Activated CD4-positive, CD25-positive, alpha-beta regulatory T cell treated with anti-CD3 and anti-CD28 coated beads, Interleukin-2, amount 50 U/mL, for 24 hours (primary cell): ENCODE measurements around the gene UBE2E2.
"Not testable (repeated sequence)": the region's sequence is repeated elsewhere in the genome, so short reads cannot be mapped to it uniquely, and the experiment has no call there.

ENCODE experiments used
- ATAC-seq, 2 donors: fragments of 150-1000 bp; cut with Tn5 transposase; one replicate each; pipeline ENCODE4 v1.10.0; 2021; ENCODE audit warnings: mild to moderate bottlenecking in 1 of 2, moderate library complexity in 1 of 2

UBE2E2 gene

DNA sequence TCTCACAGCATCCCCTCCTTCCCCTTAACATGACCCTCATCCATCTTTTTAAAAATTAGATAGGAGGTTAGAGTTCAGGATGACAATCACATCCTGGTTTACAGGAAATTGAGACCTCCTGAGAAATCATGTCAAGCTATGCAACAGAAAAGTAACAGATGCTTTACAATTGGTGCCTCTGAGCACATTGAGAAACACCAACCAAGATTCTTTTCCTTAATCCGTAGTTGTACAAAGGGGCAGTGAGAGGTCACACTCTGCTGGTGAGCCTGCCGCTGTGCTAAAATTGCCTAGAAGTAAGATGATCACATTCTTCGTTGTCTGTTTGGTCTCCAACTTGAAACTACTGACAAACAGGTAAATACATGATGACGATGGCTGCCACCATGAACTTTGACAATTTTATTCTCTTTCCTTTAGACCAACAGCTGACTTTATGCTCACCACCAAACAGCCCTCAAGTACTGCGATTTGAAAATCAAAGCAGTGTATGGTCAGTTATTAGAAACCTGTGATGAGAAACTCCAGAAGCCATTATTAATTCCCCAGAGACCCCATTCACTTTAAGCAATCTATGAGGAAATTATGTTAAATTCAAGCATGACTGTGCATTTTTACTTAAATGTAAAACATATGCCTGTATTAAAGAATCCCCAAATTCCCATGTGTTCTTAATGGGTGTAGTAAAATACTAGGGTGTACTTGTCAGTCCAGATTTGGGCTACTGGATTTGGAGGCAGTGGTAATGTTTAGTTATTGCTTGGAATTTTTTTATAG is 392.0 kb downstream of the UBE2E2 start:
- no peak for ATAC-seq

DNA sequence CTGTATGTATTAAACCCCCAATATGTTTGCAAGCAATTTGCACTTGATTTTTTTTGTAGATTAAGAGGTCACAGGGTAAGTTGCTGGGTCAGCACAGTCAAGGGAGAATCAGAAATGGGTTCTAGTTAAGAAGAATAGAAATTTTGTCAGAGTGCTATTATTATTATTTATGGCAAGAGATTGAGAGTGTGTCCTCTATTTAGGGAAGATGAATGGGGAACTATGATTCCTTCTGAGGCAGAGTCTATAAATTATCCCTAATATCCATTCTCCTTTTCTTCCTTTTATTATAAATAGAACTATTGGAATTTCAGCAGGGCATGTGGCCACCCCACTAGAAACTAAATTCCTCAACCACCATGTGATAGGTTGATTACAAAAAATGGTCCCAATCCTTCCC is 392.7 kb downstream of the UBE2E2 start:
- no peak for ATAC-seq

DNA sequence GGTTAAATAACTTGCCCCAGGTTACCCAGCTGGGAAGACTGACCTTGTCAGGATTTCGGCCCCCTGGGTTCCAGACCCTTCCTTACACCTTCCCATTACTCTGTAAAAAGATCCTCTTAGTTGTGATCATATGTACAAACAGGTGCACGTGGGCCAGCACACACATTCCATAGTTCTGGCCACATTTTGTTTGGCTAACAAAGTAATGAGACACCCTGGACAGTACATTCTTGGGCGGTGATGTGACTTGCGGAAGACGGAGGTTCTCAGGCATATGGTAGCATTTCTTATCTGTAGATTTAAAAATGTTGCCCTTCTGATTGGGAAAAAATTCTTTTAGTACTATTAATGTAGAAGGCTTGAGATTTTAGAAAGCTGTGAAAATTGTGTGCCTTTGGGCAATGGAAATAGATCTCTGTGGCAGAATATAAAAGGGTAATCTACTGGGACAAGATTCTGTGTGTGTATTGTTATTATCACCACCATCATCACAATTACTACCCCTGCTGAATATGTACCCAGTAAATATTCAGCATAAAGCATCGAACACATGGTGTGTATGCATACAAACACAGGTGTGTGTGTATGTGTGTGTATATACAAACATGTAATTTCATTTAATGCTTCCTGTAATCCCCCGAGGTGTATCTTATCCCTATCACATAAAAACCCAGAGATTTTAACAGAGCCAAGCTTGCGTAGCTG is 397.2 kb downstream of the UBE2E2 start:
- no peak for ATAC-seq

DNA sequence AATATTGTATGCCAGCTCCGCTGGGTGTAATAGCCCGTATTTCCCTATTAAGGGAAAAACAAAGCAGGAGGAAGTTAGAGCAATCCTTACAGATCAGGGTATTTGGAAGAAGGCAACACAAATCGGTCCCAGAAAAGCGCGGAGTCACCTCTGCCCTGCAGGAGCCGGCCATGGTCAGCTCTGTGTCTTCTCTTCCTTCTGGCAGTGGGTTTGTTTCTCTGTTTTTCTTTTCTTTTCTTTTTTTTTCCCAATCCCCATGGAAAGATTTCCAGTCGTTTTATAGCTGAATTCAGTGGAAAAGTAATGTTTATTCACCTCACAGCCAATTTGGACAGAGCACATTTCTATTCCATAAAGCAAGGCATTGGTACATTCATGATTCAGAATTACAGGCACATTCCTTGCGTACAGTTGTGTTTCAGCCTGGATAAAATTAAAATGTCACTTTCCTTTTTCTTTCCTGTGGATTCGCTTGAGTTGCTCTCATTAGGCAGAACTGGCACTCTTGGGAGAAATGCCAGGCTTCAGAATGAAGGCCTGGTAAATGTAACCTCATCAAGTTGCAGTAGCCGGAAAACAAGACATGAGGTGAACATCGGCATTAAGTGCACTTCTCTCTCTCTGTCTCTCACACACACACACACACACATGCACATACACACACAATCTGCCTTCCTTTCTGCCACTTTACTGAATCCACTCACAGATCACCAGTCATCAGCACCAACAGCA is 398.1 kb downstream of the UBE2E2 start:
- ATAC-seq: no peak

DNA sequence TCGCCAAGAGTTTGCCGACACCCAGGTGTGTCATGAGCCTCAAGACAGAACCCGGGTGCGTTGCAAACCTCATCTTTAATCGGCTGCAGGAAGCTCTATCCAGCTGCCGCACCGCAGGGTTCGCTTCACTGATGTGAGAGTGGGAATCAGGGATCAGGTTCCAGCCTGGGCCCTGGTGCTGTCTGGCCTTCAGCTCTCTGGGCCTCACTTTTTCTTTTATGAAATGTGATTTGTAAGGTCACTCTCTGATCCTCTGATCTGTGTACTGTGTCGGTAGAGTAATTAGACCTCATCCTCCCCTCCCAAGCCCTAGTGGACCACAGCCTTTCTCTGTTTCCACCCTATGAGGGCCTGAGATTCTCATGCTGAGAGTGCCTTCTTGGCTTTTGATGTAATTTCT is 399.8 kb downstream of the UBE2E2 start:
- no peak for ATAC-seq

DNA sequence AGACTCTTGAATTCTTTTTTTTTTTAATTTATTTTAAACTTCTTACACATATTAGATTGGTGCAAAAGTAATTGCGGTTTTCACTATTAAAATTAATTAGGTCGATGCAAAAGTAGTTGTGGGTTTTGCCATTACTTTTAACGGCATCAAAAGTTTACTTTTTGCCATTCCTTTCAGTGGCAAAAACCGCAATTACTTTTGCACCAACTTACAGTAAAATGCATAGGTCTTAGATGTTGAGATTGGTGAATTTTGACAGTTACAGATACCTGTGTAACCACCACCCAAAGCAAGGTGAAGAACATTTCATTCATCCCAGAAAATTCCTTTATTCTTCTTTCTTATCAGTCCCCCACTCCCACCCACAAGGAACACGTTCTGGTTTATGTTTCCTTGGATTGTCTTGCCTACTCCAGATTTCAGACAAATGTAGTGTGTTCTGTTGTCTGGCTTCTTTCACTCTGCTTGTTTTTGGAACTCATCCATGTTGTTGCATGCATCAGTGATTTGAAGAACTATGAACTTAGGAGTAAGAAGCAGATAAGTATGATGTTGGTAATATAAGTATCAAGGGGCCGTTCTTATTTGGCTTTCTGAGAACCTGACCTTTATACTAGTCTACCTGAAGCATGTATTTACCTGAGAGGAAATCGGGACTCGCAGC is 404.2 kb downstream of the UBE2E2 start:
- ATAC-seq: no peak

DNA sequence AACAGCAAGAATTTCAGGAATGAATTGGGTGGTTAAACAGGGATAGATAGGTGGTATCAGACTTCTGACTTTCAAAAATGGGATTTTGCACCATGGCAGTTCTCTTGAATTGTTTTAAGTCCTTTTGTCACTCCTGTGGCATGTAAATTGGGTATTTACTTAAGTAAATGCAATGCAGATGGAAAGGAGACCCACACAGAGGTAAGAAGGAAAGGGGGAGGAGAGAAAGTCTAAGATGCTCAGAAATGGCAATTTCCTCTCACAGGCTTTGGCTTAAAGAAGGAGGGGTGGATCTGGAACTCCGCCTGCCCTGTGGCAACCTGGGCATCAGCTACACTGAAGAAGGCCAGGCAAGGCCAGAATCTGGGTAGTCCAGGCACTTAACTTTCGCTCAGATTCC is 405.5 kb downstream of the UBE2E2 start:
- ATAC-seq: no peak

DNA sequence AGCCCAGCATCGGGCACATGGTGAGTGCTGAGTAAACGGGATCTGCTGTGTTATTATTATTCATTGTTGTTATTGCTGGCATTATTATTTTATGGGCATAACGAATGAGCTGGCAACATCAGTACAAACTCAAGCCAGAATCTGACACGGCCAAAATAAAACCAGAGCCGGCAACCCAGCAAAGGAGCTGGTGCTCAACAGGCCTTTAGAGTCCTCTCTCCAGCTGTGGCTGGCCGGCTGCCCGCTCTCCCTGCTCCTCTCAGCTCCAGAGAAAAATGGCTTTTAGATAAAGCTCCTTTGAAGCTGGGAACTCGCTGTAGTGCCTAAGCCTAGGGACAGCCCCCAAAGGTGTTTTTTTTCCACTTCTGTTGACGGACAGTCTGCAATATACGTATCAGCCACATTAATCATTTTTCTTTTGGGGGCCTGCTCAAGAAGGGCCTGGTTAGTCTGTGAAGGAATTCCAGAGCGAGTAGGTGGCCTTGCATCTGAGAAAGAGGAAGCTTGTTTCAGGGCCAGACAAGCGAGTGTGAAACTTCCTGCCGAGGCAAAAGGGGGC is 408.7 kb downstream of the UBE2E2 start:
- ATAC-seq: no peak

DNA sequence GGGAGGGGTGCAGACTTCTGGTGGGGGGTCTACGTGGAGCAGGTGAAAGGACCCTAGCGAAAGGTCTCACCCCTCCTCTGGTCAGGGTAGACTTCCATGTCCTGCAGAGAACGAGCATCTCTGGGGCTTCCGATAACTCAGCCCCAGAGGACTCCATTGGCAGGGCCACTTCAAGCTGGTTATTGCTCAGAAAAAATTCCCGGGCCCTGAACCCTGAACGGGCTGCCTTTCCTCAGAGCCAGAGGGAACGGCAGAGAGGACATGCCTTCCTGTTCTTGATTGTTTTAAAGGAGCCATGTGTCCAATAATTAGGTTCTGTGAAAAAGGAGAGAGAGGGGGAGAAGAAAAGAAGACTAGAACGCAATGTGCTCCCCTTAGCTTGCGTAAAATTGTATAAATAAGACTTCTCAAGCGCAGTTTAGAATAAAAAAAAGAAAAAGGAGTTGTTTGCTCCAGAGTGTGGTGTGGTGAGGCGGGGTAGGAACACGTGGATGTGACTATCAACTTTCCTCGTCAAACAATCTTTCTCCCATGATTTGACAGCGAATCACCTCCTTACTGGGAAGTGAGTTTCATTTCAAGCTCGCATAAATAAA is 409.3 kb downstream of the UBE2E2 start:
- no peak for ATAC-seq

DNA sequence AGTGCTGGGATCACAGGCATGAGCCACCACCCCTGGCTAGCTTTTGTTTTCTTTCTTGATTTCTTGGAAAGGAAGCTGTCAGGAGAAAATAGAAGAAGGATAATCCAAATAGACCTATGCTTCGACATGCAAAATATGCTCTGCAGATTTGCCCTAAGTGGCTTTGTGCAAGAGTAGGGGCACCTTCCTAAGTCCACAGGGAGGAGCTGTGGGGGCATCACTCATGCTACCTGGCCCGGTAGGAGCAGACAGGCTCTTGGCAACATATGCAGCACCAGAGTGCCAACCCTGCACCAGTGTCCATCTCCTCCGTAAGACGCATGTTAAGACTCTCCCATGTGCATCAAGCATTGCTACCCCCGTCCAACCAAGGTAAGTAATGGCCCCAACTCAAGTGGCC is 411.9 kb downstream of the UBE2E2 start:
- ATAC-seq: no peak

DNA sequence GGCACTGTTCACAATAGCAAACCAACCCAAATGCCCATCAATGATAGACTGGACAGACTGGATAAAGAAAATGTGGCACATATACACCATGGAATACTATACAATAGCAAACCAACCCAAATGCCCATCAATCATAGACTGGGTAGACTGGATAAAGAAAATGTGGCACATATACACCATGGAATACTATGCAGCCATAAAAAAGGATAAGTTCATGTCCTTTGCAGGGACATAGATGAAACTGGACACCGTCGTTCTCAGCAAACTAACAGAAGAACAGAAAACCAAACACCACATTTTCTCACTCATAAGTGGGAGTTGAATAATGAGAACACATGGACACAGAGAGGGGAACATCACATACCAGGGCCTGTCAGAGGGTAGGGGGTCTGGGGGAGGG is 415.3 kb downstream of the UBE2E2 start:
- not testable (repeated sequence) for ATAC-seq

DNA sequence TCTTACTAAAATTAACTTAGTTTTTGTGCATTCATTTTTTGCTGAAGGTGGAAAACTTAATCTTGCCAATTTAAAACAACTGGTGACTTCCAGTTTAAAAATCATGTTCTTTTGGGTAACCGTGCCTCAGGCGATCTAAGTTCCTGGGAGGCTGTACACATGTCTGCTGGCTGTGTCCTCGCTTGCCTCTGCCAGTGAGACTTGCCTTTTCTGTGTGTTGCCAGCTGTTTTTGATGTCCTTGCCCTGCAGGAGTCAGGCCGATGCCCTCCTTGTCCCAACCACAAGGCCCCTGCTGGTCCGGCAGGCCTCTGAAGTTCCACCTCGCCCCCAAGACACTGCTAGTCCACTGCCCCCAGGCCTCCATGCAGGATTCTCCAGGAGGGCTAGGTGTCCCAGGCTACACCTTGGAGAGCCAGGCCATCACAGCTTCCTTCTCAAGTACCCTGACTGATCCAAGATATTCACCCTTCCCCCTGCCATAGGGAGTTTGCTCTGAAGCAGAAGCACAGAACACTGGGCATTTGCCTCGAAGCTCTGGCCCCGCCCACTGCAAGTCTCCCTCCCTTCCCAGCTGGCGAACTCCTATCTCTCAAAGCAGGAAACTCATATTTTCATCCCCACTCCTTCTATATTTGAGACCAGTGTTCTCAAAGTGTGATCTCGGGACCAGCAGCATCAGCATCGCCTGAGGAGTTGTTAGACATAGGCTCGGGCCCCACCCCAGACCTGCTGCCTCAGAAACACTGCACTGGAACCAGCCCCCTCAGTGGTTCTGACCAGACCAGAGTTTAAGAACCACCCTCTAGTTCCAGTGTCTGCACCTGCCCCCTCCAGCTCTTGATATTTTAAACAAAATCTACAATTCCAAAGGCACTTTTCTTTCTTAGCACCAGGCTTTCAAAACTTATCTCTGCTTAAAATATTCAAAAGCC is 416.8 kb downstream of the UBE2E2 start:
- no peak for ATAC-seq

DNA sequence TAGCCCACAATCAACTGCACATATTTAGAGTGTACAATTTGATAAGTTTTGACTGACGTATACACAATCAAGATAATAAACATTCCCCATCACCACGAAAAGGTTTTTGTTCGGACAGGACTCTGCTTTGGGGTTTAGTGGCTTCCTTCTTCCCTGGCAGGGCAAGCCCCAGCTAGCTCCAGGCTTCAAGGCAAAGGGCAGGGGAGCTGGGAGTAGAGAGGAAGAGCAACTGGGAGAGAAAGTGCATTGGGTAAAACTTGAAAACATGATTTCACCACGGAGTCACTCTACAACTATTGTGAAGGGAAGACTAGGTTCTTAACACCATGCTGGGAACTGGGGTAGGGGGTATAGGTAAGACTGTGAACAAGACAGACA is 417.5 kb downstream of the UBE2E2 start:
- ATAC-seq: no peak

DNA sequence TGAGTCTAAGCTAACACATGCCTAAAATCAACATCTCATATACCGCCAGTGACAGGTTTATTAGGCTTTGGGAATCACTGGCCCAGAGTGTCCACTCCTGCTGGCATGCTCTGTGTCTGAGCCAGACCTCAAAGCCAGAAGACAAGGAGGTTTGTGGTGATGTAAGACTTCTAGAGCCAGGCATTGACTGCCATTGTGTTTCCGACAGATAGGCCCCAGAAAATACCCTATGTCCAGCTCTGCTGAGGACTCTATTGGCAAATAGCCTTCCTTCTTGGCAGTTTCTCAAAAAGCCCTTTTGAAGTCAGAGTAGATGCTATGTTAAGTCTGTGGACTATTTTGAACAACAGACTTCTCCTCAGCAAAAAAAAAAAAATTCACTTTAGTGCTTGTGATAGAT is 420.7 kb downstream of the UBE2E2 start:
- ATAC-seq: no peak

DNA sequence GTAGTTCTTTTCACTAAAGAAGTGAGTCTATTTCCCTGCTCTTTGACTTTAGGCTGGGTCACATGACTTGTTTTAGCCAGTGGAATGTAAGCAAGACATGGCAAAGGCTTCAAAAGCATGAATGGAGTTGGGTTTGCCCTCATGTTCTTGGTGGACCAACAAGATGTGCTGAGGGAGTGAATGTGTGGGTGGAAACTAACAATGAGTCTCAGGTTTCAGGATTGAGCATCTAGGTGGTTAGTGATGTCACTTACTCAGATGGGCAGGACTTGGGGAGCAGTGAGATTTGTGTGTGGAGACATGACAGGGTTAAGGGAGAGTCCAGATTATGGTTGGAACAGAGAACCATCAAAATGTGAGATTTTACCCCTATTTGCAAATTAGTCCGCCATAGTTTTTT is 421.2 kb downstream of the UBE2E2 start:
- no peak for ATAC-seq

DNA sequence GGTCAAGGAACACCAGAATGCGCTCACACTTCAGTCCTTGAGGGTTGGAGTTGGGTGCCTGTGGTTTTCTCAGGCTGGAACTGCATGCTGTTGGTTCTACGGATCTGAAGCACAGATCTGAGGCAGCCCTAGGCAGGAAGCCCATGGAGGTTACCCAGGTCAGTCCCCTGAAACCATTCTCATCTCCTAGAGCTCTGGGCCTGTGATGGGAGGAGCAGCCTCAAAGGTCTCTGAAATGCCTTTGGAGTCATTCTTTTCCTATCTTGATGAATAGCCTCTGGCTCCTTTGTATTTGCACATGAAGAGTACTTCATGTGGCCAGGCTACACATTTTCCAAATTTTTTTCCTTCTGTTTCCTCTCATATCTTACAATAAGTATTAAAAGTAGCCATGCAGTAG is 423.3 kb downstream of the UBE2E2 start:
- ATAC-seq: no peak

DNA sequence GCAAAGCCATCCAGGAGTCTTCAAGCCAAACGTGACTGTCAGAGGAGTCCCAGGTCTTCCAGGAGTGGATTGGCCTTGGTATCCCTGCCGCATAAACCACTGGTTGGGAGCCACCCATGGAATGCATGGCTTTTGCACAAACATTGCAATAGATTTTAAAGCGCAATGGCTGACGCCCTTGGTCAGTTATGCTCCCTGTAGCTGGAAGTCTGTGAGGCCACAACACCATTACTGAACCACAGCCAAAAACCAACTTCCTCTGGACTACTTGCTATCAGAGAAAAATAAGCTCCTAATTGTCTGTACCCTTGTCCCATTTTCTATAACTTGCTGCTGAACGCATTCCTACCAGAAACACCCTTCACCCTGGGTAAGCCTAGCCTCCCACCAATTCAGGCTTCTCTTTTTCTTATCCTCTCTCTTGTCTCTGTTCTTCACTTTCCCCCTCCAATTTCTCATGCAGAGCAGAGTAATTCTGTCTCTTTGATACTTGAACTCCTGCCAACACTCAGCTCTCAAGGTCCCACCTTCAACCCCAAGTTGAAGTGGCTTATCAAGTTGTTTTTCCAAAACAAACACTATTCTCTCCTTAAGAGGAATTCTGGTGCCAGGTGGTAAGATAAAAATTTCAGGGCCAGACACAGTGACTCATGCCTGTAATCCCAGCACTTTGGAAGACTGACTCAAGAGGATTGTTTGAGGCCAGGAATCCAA is 426.2 kb downstream of the UBE2E2 start:
- ATAC-seq: no peak

DNA sequence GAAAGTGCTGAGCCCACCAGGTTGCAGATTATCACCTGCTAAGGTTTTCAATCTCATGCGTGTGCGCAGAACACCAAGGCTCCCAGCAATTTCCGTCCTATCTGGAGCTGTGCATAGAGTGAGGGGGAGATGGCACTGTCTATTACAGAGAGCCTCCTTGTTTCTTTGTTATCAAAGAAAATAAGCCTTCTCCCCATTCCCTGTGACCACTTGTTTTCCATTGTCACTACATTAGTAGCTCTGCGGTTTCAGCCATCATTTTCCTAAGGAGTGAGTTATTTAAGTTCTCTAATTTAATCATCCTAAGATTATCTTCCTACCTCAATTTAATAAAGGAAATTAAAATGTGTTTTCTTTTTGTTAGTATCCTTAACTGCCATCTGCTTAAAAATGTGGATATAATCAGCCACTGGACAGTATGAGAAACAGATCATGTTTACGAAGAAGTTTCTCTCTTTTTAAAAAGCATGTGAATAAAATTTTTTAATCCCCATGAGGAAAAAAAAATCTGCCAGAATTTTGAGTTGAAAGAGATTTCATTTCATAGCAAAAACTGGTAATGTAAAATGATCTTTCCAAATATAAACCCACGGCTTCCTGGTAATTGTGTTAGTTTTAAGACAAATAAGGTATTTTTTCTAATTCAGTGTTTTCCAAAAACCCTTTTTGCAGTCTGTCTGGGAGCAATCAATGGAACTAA is 430.3 kb downstream of the UBE2E2 start:
- ATAC-seq: no peak

DNA sequence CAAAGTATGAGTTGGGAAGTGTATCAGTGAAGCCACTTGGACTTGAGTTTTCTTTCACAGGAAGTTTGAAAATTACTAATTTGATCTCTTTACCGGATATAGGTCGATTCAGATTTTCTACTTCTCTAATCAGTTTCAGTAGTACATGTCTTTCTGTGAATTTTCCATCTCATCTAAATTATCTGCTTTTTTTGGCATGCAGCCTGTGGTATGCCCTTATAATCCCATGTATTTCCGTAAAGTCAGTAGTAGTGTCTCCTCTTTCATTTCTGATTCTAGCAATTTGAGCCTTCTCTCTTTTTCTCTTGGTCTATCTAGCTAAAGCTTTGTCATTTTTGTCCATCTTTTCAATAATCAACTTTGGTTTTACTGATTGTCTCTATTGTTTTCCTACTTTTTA is 434.2 kb downstream of the UBE2E2 start:
- no peak for ATAC-seq
